HG03432 (cell line): ENCODE results near the gene RNPEPL1.

ENCODE experiments used
- ATAC-seq: cut with Tn5 transposase; IDR thresholded peaks from one replicate; pipeline ENCODE4 v1.9.1; 2021; ENCODE audit warnings: mild to moderate bottlenecking, moderate library complexity; ENCODE audit not compliant: unreplicated experiment

The RNPEPL1 gene

DNA sequence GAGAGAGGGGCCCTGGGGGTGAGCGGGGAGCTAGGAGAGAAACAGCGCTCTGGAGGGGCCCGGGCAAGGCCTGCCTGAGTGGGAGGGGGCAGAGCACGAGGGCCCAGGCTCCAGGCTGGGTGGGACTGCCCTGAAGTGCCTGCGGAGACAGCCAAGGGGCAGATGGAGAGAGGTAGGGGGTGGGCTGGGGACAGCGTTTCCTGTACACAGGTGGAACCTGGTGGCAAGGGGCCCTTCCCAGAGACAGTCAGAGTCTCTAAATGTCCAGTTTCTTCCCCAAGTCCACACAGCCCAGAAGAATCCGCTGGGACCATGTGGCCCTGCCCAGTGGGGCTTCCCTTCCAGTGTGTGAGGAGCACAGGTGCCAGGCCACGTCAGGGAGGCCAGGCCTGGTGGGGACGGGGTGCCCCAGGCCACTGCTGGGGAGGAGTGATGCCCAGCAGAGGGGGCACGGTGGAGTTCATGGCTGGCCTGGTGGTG, 55.3 kb downstream of the RNPEPL1 start:
- ATAC-seq = no peak

GRCh38 chr2:240624011-240624949, 56.0 kb downstream of the RNPEPL1 start:
- no peak for ATAC-seq

DNA sequence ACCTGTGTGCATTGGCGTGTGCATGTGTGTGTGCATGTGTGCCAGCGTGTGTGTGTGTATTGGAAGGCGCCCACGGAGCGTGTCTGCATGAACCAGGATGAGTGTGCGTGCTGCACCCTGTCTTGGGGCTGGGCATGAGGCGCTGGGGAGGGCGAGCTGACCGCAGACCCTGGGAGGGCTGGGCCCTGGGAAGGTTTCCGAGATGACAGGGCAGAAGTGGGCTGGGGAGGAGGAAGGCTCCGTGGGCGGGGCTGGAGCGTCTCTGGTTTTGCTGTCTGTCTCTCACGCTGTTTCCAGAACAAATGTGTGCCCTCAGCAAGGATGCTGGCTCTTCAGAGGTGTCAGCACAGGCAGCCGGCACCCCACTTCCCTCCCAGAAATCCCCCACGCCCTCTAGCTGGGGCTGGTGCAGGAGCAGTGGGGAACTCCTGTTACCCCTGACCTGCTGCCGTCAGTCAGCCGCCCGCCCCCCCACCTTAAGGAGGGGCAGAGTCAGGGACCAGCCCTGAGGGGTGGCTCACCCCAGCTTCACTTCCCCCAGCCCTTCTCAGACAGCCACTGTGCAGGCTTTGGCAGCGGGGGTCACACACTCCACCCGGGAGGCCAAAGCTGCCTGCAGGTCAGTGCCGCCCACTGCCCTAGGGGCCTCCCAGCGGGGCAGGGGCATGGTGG, 56.8 kb downstream of the RNPEPL1 start, which contains the start of gene GPR35:
GPR35 (plus strand) TSS at position 531 of the 672 bp plus-strand sequence. CDS start 4,473 bp downstream, outside the sequence.
- ATAC-seq = no peak

DNA sequence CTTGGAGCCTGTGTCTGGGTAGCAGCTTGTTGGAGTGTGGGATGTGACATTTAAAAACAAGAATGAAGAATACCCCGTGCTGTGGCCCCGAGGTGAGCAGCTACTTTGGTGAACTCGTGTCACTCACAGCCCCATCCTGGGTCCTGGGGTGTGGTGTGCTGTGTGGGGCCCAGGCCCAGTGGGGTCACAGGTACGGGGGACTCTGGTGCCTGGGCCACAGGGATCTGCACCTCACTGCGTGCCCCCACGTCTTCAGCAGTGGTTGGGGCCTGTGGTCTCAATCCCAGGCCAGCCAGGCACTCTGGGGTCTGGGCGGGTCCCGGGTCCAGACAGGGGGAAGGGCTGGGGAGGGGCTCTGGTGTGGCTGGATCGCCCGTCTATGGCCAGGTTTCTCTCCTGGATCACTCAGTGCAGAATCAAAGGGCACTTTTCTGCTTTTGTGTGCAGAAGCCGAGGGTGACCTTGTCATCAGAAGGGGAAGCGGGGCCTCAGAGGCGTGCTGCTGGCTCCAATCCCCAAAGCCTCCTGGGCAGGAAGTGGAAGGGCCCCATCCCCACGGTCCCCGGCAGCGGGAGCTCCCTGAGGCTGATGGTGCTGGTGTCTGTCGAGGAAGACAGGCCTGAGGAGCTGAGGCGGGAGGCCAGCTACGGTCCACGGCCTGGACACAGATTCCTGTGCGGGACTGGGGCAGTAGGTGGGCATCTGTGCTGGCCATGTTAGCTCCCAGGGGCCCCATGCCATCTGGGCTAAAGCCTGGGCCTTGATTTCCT, 58.4 kb downstream of the RNPEPL1 start:
- ATAC-seq = no peak

GRCh38 chr2:240627736-240628506, 59.6 kb downstream of the RNPEPL1 start:
- no peak for ATAC-seq

DNA sequence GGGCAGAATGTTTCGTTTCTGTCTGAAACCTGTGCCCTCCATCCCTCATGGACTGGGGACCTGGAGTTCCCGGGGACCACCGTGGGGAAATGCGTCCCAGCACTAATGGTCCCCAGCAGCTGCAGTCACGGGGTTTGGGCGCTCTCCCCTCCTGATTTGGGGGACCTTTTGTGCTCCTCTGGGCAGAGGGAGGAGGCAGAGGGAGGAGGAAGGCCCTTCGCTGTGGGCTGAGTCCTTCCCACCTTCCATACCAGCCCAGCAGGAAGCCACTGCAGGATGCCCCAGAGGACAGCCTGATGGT, 60.2 kb downstream of the RNPEPL1 start:
- no peak for ATAC-seq

GRCh38 chr2:240628808-240629618, 60.7 kb downstream of the RNPEPL1 start:
- no peak for ATAC-seq

GRCh38 chr2:240629619-240629967, 61.3 kb downstream of the RNPEPL1 start:
- ATAC-seq = no peak

- ATAC-seq = no peak
Observed at GRCh38 chr2:240629968-240630770, 61.9 kb downstream of the RNPEPL1 start.
